ENCODE results near the gene XYLT2. TPM values are rescaled to one million over a fixed set of nuclear protein-coding genes. Genes with fewer than 3 reads are reported as not detected.

XYLT2 gene
- total and polyA plus RNA-seq, 2 donors (not counting 3 experiments of a cell fraction or from before 2014, with no cell fraction given): 19.1 to 26.6 TPM

- H2AFZ ChIP-seq (ENCODE audit: low read depth, low read length): no peak overlapping the region
- H4K20me1 ChIP-seq (replicated peaks; ENCODE audit: control insufficient read depth, extremely low read depth, insufficient read depth, low read length): no peaks in the 10 kb centered on the region
- TF ChIP-seq EZH2 (IDR thresholded peaks at IDR 0.05; ENCODE audit: borderline replicate concordance, low read depth, low read length, severe bottlenecking) (no peak), JUN (IDR thresholded peaks at IDR 0.05; ENCODE audit: borderline replicate concordance, insufficient read depth, insufficient read length, low read depth) (no peak)
- TF ChIP-seq, protein P1, sequence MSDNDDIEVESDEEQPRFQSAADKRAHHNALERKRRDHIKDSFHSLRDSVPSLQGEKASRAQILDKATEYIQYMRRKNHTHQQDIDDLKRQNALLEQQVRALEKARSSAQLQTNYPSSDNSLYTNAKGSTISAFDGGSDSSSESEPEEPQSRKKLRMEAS (IDR thresholded peaks at IDR 0.05; ENCODE audit: insufficient read depth, insufficient read length): no peak
- TF ChIP-seq, protein P2, sequence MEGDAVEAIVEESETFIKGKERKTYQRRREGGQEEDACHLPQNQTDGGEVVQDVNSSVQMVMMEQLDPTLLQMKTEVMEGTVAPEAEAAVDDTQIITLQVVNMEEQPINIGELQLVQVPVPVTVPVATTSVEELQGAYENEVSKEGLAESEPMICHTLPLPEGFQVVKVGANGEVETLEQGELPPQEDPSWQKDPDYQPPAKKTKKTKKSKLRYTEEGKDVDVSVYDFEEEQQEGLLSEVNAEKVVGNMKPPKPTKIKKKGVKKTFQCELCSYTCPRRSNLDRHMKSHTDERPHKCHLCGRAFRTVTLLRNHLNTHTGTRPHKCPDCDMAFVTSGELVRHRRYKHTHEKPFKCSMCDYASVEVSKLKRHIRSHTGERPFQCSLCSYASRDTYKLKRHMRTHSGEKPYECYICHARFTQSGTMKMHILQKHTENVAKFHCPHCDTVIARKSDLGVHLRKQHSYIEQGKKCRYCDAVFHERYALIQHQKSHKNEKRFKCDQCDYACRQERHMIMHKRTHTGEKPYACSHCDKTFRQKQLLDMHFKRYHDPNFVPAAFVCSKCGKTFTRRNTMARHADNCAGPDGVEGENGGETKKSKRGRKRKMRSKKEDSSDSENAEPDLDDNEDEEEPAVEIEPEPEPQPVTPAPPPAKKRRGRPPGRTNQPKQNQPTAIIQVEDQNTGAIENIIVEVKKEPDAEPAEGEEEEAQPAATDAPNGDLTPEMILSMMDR (IDR thresholded peaks at IDR 0.05; ENCODE audit: extremely low read depth in 1 of 2, insufficient read depth in 1 of 2, low read depth in 1 of 2, low read length in 2 of 2): peak in 1 of 2 donors; percentile 2
- intact Hi-C loops (cut with micrococcal nuclease): no loop called here
- ChIA-PET POLR2A (no interaction called here), CTCF (interaction anchor here (1.0 to 1.3 kb wide), 3 partner anchors 10 to 164 kb away, joined by 4 to 6 read pairs (median 5); no protein-coding TSS in a partner anchor)
- peaks cover 0 to 27% of the 10 kb centered on the region in 2 experiments for H3K36me3 ChIP-seq (ENCODE audit: control insufficient read depth in 2 of 2, extremely low read depth in 1 of 2, insufficient read depth in 2 of 2, low read length in 2 of 2)
- no peak for FAIRE-seq
- BruUV-seq (replicated peaks): no TSS peak
- no peaks in the 10 kb centered on the region for H3K9me3 ChIP-seq (replicated peaks; ENCODE audit: control insufficient read depth, insufficient read depth, low read length)
- H3K9ac ChIP-seq (replicated peaks; ENCODE audit: extremely low read depth, insufficient read depth, low read length): no peak overlapping the region
- H3K27me3 ChIP-seq (ENCODE audit: control insufficient read depth in 2 of 2, insufficient read depth in 2 of 2, low read length in 2 of 2): no peaks in the 10 kb centered on the region
- dilution Hi-C loops (cut with MboI; ENCODE audit: extremely low pct_ligation_motif_present, low sequenced_read_pairs): no loop called here
- H3K4me3 ChIP-seq (replicated peaks in 1 of 3; ENCODE audit: insufficient read depth in 1 of 3, low read depth in 1 of 3, low read length in 3 of 3): no peak overlapping the region
- H3K27ac ChIP-seq (ENCODE audit: insufficient read depth, low read depth, low read length): no peak overlapping the region
- no peaks in the 10 kb centered on the region for H3K9me1 ChIP-seq (replicated peaks; ENCODE audit: control insufficient read depth, extremely low read depth, insufficient read depth, low read length)
- no peaks in the 10 kb centered on the region for H3K4me1 ChIP-seq (ENCODE audit: control insufficient read depth, extremely low read depth, insufficient read depth, low read length)
- H3K4me2 ChIP-seq (ENCODE audit: insufficient read depth, low read length): no peak overlapping the region
- no peaks in the 10 kb centered on the region for H3K79me2 ChIP-seq (ENCODE audit: control insufficient read depth, insufficient read depth, low read length)
- no peak for DNase-seq (ENCODE audit: low read depth, low spot score)
Observed at GRCh38 chr17:50364715-50365114, 18.8 kb downstream of the XYLT2 start.

DNA sequence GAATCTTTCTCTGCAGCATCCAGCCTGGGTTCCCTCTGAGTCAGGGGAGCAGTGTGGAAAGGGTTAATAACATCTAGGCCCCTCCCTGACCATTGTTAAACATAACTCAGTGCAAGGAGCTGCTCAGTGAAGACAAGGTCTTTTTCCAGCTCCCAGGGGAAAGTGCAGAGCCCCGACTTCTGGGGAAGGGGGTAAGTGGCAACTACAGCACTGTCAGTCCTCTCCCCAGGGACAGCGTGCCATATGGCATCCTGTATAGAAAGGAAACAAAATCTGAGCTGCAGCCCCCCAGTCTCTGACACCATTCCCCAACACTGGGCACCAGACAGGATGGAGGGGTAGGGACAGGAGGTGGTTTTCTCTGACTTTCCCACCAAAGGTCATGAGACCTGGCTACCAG, 19.2 kb downstream of the XYLT2 start:
- POLR2A ChIA-PET: no interaction called here

More for the DNA sequence above, 19.2 kb downstream of the XYLT2 start:
- TF ChIP-seq, protein P2 (IDR thresholded peaks at IDR 0.05; ENCODE audit: extremely low read depth in 1 of 2, insufficient read depth in 1 of 2, low read depth in 1 of 2, low read length in 2 of 2): no peak
- TF ChIP-seq POLR2AphosphoS5 (IDR thresholded peaks at IDR 0.05; ENCODE audit: insufficient read depth, low read depth, low read length) (no peak), EZH2 (IDR thresholded peaks at IDR 0.05; ENCODE audit: borderline replicate concordance, low read depth, low read length, severe bottlenecking) (no peak), JUN (IDR thresholded peaks at IDR 0.05; ENCODE audit: borderline replicate concordance, insufficient read depth, insufficient read length, low read depth) (no peak), FOS (IDR thresholded peaks at IDR 0.05; ENCODE audit: borderline replicate concordance, insufficient read depth, low read length) (no peak), POLR2A (IDR thresholded peaks at IDR 0.05; ENCODE audit: low read depth, low read length) (no peak), MYC (IDR thresholded peaks at IDR 0.05; ENCODE audit: low read depth, low read length) (no peak), GATA2 (IDR thresholded peaks at IDR 0.05; ENCODE audit: insufficient read depth, insufficient read length, low read depth, low read length) (no peak)
- TF ChIP-seq, protein P1 (IDR thresholded peaks at IDR 0.05; ENCODE audit: insufficient read depth, insufficient read length): no peak
- H3K4me3 ChIP-seq (replicated peaks in 1 of 3; ENCODE audit: insufficient read depth in 1 of 3, low read depth in 1 of 3, low read length in 3 of 3): no peak overlapping the region
- H3K4me1 ChIP-seq (ENCODE audit: control insufficient read depth, extremely low read depth, insufficient read depth, low read length): no peaks in the 10 kb centered on the region
- no peaks in the 10 kb centered on the region for H3K27me3 ChIP-seq (ENCODE audit: control insufficient read depth in 2 of 2, insufficient read depth in 2 of 2, low read length in 2 of 2)
- no peaks in the 10 kb centered on the region for H3K9me1 ChIP-seq (replicated peaks; ENCODE audit: control insufficient read depth, extremely low read depth, insufficient read depth, low read length)
- H3K79me2 ChIP-seq (ENCODE audit: control insufficient read depth, insufficient read depth, low read length): no peaks in the 10 kb centered on the region
- FAIRE-seq (no peak), DNase-seq (ENCODE audit: low read depth, low spot score) (no peak)
- BruUV-seq (replicated peaks): no TSS peak
- no peak overlapping the region for H2AFZ ChIP-seq (ENCODE audit: low read depth, low read length)
- CTCF ChIA-PET: interaction anchor here (1.0 to 2.5 kb wide), 5 partner anchors 9 to 165 kb away, joined by 3 to 7 read pairs (median 5); partner anchors contain the start of gene LRRC59
- no peaks in the 10 kb centered on the region for H3K9me3 ChIP-seq (replicated peaks; ENCODE audit: control insufficient read depth, insufficient read depth, low read length)
- no peak overlapping the region for H3K27ac ChIP-seq (ENCODE audit: insufficient read depth, low read depth, low read length)
- H3K4me2 ChIP-seq (ENCODE audit: insufficient read depth, low read length): no peak overlapping the region
- intact Hi-C loops (cut with micrococcal nuclease) (no loop called here), dilution Hi-C loops (cut with MboI; ENCODE audit: extremely low pct_ligation_motif_present, low sequenced_read_pairs) (no loop called here)
- H3K36me3 ChIP-seq (ENCODE audit: control insufficient read depth in 2 of 2, extremely low read depth in 1 of 2, insufficient read depth in 2 of 2, low read length in 2 of 2): peaks cover 3 to 32% of the 10 kb centered on the region in 2 experiments
- no peaks in the 10 kb centered on the region for H4K20me1 ChIP-seq (replicated peaks; ENCODE audit: control insufficient read depth, extremely low read depth, insufficient read depth, low read length)
- no peak overlapping the region for H3K9ac ChIP-seq (replicated peaks; ENCODE audit: extremely low read depth, insufficient read depth, low read length)
